ENCODE results near the gene C3. TPM values are rescaled to one million over a fixed set of nuclear protein-coding genes. Genes with fewer than 3 reads are reported as not detected.

Gene C3
- total and polyA plus RNA-seq, 2 experiments from 2014 or later, result 5.1 to 17.7 TPM

DNA sequence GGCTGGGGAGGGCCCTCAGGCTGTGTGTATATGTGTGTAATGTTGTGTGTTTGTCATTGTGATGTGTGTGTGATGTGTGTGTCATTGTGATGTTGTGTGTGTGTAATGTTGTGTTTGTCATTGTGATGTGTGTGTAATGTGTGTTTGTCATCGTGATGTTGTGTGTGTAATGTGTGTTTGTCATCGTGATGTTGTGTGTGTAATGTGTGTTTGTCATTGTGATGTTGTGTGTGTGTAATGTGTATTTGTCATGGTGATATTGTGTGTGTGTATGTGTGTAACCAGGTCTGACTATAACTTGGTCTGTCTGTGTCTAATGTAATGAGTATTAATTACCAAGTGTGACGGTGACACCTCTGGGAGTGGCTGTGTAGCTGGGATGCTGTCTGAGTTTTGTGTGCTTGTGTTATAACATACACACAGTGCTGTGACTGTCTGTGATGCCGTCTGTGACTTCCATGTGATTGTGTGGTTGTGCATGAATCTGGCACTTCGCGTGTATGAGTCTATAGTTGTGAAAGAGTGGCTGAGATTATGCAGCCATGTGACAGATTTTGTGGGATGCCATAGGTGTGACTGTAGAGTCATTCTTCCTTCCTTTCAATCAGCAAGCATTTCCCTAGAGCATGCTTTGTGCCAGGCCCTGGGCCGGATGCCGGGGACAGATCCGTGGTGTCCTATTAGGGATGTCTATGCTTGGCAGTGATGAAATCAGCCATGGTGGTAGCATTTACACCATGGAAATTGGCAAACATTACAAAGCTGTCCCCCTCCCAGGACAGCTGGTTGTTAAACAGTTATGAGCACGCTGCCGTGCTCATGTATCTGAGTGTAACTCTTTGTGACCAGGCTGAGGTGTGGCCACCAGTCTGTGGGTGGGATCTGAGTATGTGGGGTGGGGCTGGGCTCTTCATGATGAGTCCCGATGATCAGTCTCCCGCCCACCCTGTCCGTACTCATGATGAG, 56.9 kb downstream of the C3 start:
- Mint-ChIP-seq H3K36me3 (ENCODE audit: low read depth) (peaks cover 31% of the 10 kb centered on the region), H3K4me3 (no peak overlapping the region)

More for the DNA sequence above, 56.9 kb downstream of the C3 start:
- H4K20me1 ChIP-seq (replicated peaks; ENCODE audit: insufficient read depth), result no peaks in the 10 kb centered on the region
- no peaks in the 10 kb centered on the region for H3K79me2 ChIP-seq (replicated peaks; ENCODE audit: insufficient read depth)
- H3K9me2 ChIP-seq (ENCODE audit: insufficient read depth), result no peaks in the 10 kb centered on the region
- no peak for ATAC-seq
- DNase-seq (ENCODE audit: low spot score), result no peak
- no peaks in the 10 kb centered on the region for H3F3A ChIP-seq (replicated peaks; ENCODE audit: low read depth)
- no peaks in the 10 kb centered on the region for H3K4me1 ChIP-seq (ENCODE audit: insufficient read depth)
- H3K4me3 ChIP-seq, result no peak overlapping the region
- Mint-ChIP-seq H3K9me3 (peaks cover 26% of the 10 kb centered on the region), H3K4me1 (no peaks in the 10 kb centered on the region), H3K27ac (no peak overlapping the region), H3K27me3 (ENCODE audit: insufficient read depth, low read depth, poor library complexity) (peaks cover 6% of the 10 kb centered on the region)
- TF ChIP-seq EZH2 (IDR thresholded peaks at IDR 0.05; ENCODE audit: low read depth, unreplicated experiment) (no peak), CREB1 (CRISPR knock-in tag; IDR thresholded peaks at IDR 0.05; ENCODE audit: low read depth) (no peak), CTCF (conservative IDR thresholded peaks at IDR 0.05; ENCODE audit: low read depth in 2 of 2) (no peak), EZH2phosphoT487 (IDR thresholded peaks at IDR 0.05; ENCODE audit: unreplicated experiment) (no peak), ETS1 (IDR thresholded peaks at IDR 0.05) (no peak), ZNF462 (CRISPR knock-in tag; IDR thresholded peaks at IDR 0.05) (no peak), NANOG (IDR thresholded peaks at IDR 0.05; ENCODE audit: borderline replicate concordance) (no peak)
- TF ChIP-seq, protein P1, sequence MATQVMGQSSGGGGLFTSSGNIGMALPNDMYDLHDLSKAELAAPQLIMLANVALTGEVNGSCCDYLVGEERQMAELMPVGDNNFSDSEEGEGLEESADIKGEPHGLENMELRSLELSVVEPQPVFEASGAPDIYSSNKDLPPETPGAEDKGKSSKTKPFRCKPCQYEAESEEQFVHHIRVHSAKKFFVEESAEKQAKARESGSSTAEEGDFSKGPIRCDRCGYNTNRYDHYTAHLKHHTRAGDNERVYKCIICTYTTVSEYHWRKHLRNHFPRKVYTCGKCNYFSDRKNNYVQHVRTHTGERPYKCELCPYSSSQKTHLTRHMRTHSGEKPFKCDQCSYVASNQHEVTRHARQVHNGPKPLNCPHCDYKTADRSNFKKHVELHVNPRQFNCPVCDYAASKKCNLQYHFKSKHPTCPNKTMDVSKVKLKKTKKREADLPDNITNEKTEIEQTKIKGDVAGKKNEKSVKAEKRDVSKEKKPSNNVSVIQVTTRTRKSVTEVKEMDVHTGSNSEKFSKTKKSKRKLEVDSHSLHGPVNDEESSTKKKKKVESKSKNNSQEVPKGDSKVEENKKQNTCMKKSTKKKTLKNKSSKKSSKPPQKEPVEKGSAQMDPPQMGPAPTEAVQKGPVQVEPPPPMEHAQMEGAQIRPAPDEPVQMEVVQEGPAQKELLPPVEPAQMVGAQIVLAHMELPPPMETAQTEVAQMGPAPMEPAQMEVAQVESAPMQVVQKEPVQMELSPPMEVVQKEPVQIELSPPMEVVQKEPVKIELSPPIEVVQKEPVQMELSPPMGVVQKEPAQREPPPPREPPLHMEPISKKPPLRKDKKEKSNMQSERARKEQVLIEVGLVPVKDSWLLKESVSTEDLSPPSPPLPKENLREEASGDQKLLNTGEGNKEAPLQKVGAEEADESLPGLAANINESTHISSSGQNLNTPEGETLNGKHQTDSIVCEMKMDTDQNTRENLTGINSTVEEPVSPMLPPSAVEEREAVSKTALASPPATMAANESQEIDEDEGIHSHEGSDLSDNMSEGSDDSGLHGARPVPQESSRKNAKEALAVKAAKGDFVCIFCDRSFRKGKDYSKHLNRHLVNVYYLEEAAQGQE (IDR thresholded peaks at IDR 0.05; ENCODE audit: unreplicated experiment), result no peak
- H3K36me3 ChIP-seq (ENCODE audit: insufficient read depth), result no peaks in the 10 kb centered on the region
- H3K4me2 ChIP-seq, result no peak overlapping the region
- H3K27ac ChIP-seq (ENCODE audit: low read depth), result no peak overlapping the region
- no peaks in the 10 kb centered on the region for H3K27me3 ChIP-seq (ENCODE audit: insufficient read depth)
- H2AFZ ChIP-seq, result no peak overlapping the region

Data from GM23338 (cell line).